Measurements from ENCODE around the gene FARP1.
"Not testable (repeated sequence)": the region's sequence is repeated elsewhere in the genome, so short reads cannot be mapped to it uniquely, and the experiment has no call there.

The FARP1 gene

DNA sequence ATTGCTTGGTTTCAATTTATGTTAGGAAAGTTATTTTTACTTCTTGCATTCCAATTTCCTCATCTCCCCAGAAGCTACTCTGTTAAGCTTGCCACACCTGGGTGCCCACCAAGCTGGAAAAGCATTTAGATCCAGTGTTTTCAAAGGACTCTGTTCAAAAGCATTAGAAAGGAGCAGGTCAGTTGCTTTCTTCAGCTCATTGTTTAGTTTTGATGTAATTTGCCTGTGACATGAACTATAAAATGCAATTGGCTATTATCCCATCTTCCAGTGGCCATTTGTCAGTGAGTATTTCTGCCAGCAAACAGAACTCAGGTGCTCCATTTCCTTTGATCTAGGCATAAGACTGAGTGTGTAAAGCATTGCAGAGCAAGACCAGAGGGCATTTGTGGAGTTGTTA, 80.8 kb downstream of the FARP1 start:
- TF ChIP-seq, protein P1, sequence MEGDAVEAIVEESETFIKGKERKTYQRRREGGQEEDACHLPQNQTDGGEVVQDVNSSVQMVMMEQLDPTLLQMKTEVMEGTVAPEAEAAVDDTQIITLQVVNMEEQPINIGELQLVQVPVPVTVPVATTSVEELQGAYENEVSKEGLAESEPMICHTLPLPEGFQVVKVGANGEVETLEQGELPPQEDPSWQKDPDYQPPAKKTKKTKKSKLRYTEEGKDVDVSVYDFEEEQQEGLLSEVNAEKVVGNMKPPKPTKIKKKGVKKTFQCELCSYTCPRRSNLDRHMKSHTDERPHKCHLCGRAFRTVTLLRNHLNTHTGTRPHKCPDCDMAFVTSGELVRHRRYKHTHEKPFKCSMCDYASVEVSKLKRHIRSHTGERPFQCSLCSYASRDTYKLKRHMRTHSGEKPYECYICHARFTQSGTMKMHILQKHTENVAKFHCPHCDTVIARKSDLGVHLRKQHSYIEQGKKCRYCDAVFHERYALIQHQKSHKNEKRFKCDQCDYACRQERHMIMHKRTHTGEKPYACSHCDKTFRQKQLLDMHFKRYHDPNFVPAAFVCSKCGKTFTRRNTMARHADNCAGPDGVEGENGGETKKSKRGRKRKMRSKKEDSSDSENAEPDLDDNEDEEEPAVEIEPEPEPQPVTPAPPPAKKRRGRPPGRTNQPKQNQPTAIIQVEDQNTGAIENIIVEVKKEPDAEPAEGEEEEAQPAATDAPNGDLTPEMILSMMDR (IDR thresholded peaks at IDR 0.05; ENCODE audit: borderline replicate concordance, control extremely low read depth, extremely low read depth, insufficient read depth, missing control alignments), result no peak
- in situ Hi-C loops (cut with MboI; ENCODE audit: low sequenced_read_pairs, unreplicated experiment), result no loop called here
- no peak for DNase-seq (ENCODE audit: low spot score)

GRCh38 chr13:98224557-98224956, 81.7 kb downstream of the FARP1 start:
- TF ChIP-seq, protein P1 (IDR thresholded peaks at IDR 0.05; ENCODE audit: borderline replicate concordance, control extremely low read depth, extremely low read depth, insufficient read depth, missing control alignments), result no peak
- in situ Hi-C loops (cut with MboI; ENCODE audit: low sequenced_read_pairs, unreplicated experiment), result no loop called here
- DNase-seq (ENCODE audit: low spot score), result no peak

GRCh38 chr13:98225036-98225940, 82.4 kb downstream of the FARP1 start:
- TF ChIP-seq, protein P1 (IDR thresholded peaks at IDR 0.05; ENCODE audit: borderline replicate concordance, control extremely low read depth, extremely low read depth, insufficient read depth, missing control alignments), result no peak
- DNase-seq (ENCODE audit: low spot score), result no peak
- in situ Hi-C loops (cut with MboI; ENCODE audit: low sequenced_read_pairs, unreplicated experiment), result no loop called here

DNA sequence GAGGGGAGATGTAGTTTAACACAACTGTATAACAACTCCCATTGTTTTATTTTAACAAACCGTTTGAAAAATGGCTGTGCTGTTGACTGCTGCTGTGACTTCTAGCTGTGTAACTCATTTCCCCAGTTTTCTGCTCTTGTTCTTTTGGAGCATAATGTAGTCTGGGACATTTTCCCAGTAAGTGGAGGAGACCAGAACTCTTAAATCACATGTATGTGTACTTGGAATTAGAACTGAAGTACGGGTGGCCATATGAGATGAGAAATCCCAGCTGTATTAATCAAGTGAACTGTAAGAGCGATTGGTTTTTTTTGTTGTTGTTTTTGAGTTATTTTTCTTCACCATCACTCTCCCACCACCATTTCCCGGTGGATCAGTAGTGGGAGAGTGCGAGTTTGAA, 83.6 kb downstream of the FARP1 start:
- no peak for DNase-seq (ENCODE audit: low spot score)
- in situ Hi-C loops (cut with MboI; ENCODE audit: low sequenced_read_pairs, unreplicated experiment), result no loop called here
- TF ChIP-seq, protein P1 (IDR thresholded peaks at IDR 0.05; ENCODE audit: borderline replicate concordance, control extremely low read depth, extremely low read depth, insufficient read depth, missing control alignments), result no peak

DNA sequence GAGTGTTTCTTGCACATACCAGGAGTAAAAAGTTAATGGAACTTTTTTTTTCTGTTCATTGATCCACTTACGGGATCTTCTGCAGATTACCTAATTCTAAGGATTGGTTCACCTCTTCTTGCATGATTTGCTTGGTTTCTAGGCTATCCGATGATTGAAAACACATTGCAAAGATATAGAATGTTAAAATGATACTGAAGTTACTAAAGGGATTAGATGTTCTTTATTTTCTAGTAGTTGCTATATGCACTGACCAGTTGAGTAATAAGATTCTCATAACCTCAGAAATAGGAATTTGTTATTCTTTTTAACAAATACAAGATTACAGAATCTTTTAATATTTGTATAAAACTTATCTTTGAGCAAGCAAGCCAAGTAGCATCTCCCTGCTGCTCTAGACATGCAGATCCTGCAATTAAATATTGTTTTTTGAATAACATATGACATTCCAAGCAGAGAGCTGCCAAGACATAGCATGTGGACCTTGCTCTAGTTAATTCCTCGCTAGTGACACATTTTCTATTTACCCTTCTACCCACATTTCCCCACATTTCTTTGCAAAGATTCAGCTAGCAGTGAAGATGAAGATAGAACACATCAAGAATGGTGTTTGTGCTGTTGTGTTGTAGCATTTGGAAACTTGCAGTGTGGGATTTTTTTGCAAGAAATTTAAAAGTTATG, 85.9 kb downstream of the FARP1 start:
- TF ChIP-seq, protein P1 (IDR thresholded peaks at IDR 0.05; ENCODE audit: borderline replicate concordance, control extremely low read depth, extremely low read depth, insufficient read depth, missing control alignments), result no peak
- in situ Hi-C loops (cut with MboI; ENCODE audit: low sequenced_read_pairs, unreplicated experiment), result no loop called here
- no peak for DNase-seq (ENCODE audit: low spot score)

DNA sequence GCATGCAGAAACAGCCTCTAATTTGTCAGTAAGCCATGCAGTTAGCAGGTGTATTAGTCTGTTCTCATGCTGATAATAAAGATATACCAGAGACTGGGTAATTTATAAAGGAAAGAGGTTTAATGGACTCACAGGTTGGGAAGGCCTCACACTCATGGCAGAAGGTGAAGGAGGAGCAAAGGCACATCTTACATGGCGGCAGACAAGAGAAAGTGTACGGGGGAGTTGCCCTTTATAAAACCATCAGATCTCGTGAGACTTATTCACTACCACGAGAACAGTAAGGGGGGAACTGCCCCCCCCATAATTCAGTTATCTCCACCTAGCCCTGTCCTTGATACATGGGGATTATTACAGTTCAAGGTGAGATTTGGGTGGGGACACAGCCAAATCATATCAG, 87.9 kb downstream of the FARP1 start:
- in situ Hi-C loops (cut with MboI; ENCODE audit: low sequenced_read_pairs, unreplicated experiment); DNase-seq (ENCODE audit: low spot score): not testable (repeated sequence)

DNA sequence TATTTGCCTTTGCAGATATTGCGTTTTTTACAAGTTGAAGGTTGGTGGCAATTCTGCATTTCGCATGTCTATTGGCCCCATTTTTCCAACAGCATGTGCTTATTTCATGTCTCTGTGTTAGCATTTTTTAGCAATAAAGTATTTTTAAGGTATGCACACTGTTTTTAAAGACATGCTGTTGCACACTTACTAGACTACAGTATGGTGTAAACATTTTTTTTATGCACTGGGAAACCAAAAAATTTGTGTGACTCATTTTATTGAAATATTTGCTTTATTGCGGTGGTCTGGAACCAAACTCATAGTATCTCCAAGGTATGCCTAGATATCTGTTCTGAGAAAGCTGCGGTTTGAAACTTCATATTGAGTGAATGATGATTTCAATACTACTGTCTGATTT, 89.6 kb downstream of the FARP1 start:
- DNase-seq (ENCODE audit: low spot score), result no peak
- in situ Hi-C loops (cut with MboI; ENCODE audit: low sequenced_read_pairs, unreplicated experiment), result no loop called here
- TF ChIP-seq, protein P1 (IDR thresholded peaks at IDR 0.05; ENCODE audit: borderline replicate concordance, control extremely low read depth, extremely low read depth, insufficient read depth, missing control alignments), result no peak
